ENCODE results near the gene CAGE1. TPM values are rescaled to one million over a fixed set of nuclear protein-coding genes. Genes with fewer than 3 reads are reported as not detected.

The CAGE1 gene
- total and polyA plus RNA-seq, 2 donors (not counting 3 experiments of a cell fraction or from before 2014, with no cell fraction given): not detected

DNA sequence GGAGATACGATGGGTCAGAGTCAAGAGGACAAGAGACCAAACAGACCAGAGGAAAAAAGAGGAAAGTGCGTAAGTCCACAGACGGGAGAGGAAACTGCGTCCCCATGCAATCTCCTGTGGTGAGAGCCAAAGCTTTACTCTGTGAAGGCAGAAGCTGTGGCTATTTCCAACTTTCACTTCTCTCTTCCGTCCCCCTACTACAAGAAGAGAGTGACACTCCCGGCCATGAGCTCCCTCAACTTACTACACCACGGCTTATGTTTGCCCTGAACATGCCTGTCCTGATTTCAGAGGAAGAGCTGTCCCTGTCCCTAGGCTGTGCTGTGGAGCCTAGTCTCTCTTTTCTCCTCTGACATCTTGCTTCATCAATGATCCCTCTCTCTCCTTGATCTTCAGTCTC, 65.0 kb downstream of the CAGE1 start:
- no peak for FAIRE-seq
- TF ChIP-seq JUN (IDR thresholded peaks at IDR 0.05; ENCODE audit: borderline replicate concordance, insufficient read depth, insufficient read length, low read depth) (no peak), POLR2A (IDR thresholded peaks at IDR 0.05; ENCODE audit: low read depth, low read length) (no peak), CTCF (IDR thresholded peaks at IDR 0.05; ENCODE audit: extremely low read depth in 1 of 2, insufficient read depth in 1 of 2, low read depth in 1 of 2, low read length in 2 of 2) (no peak), GATA2 (IDR thresholded peaks at IDR 0.05; ENCODE audit: insufficient read depth, insufficient read length, low read depth, low read length) (no peak), POLR2AphosphoS5 (IDR thresholded peaks at IDR 0.05; ENCODE audit: insufficient read depth, low read depth, low read length) (no peak), FOS (IDR thresholded peaks at IDR 0.05; ENCODE audit: borderline replicate concordance, insufficient read depth, low read length) (no peak), MYC (IDR thresholded peaks at IDR 0.05; ENCODE audit: low read depth, low read length) (no peak)
- ChIA-PET CTCF (interaction anchor here (0.8 to 2.0 kb wide), 4 partner anchors 8 to 15 kb away, joined by 3 to 6 read pairs (median 4); no protein-coding TSS in a partner anchor), POLR2A (no interaction called here)
- peaks cover 0 to 2% of the 10 kb centered on the region in 2 experiments for H3K27me3 ChIP-seq (ENCODE audit: control insufficient read depth in 2 of 2, insufficient read depth in 2 of 2, low read length in 2 of 2)
- no TSS peak for BruUV-seq (replicated peaks)
- H3K4me2 ChIP-seq (ENCODE audit: insufficient read depth, low read length): no peak overlapping the region
- H3K27ac ChIP-seq (ENCODE audit: insufficient read depth, low read depth, low read length): no peak overlapping the region
- H3K36me3 ChIP-seq (ENCODE audit: control insufficient read depth in 2 of 2, extremely low read depth in 1 of 2, insufficient read depth in 2 of 2, low read length in 2 of 2): no peaks in the 10 kb centered on the region
- H3K9ac ChIP-seq (replicated peaks; ENCODE audit: extremely low read depth, insufficient read depth, low read length): no peak overlapping the region
- intact Hi-C loops (cut with micrococcal nuclease): no loop called here
- H3K4me1 ChIP-seq (ENCODE audit: control insufficient read depth, extremely low read depth, insufficient read depth, low read length): no peaks in the 10 kb centered on the region
- no peak for DNase-seq (ENCODE audit: low read depth, low spot score)
- no peaks in the 10 kb centered on the region for H3K79me2 ChIP-seq (ENCODE audit: control insufficient read depth, insufficient read depth, low read length)
- no peak overlapping the region for H3K4me3 ChIP-seq (replicated peaks in 1 of 3; ENCODE audit: insufficient read depth in 1 of 3, low read depth in 1 of 3, low read length in 3 of 3)
- dilution Hi-C loops (cut with MboI; ENCODE audit: extremely low pct_ligation_motif_present, low sequenced_read_pairs): no loop called here
- no peaks in the 10 kb centered on the region for H3K9me3 ChIP-seq (replicated peaks; ENCODE audit: control insufficient read depth, insufficient read depth, low read length)
- H3K9me1 ChIP-seq (replicated peaks; ENCODE audit: control insufficient read depth, extremely low read depth, insufficient read depth, low read length): no peaks in the 10 kb centered on the region
- H2AFZ ChIP-seq (ENCODE audit: low read depth, low read length): no peak overlapping the region
- no peaks in the 10 kb centered on the region for H4K20me1 ChIP-seq (replicated peaks; ENCODE audit: control insufficient read depth, extremely low read depth, insufficient read depth, low read length)

All from endothelial cell of umbilical vein (primary cell).